Esophagus squamous epithelium (tissue), 4 donors: ENCODE data around the gene LRP4.

ENCODE experiments used
- CTCF ChIP-seq, 6 experiments: fragments of 450-650 bp in 4 of 6; fragments of 200-600 bp in 2 of 6; sonication (generic) in 2 of 6; IDR thresholded peaks; one replicate each; pipeline ENCODE4 v1.5.1; 2016 to 2019; ENCODE audit warnings: antibody characterized with exemption in 6 of 6, mild to moderate bottlenecking in 4 of 6, moderate library complexity in 4 of 6
- POLR2A ChIP-seq, 4 donors: fragments of 450-650 bp; IDR thresholded peaks; one replicate each; pipeline ENCODE4 v1.6.1; 2017; ENCODE audit warnings: antibody characterized with exemption in 4 of 4, mild to moderate bottlenecking in 4 of 4, moderate library complexity in 3 of 4

DNA sequence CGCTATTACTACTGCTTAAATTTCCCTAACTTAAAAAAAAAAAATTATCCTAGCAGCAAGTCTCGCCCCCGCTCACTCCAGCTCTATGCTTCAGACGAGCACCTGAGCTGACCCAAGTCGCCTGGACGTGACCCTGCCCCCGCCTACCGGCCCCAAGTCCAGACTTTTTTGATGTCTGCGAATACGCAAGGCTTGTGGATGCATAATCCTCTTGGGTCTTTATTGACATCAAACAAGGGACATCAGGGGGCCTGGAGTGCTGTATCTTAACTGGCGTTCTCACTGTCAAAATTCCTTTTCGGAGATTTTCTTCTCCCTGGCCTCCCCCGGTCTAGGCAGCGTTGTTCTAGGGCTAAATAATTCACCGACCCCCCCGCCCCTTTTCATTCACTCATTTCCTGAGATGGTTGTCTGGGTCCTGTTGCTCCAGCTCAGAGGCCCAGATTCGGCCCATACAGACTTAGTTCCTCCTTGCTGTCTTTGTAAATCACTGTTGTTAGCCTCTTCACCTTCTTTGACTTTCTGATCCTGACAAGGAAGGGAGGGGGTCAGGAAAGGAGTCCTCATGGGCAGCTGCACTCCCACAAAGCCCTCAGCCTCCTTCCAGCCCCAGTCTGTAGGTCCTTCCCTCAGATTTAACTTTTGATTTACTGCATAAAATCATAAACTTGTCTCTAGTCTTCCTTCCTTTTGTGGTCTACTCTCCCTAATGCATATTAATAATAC, 601 bp upstream of the LRP4 start:
- TF ChIP-seq CTCF (IDR thresholded peaks at IDR 0.05), result no peak
- no peak for TF ChIP-seq POLR2A (IDR thresholded peaks at IDR 0.05)
